OCI-LY1 (cell line): ENCODE results near the gene LMF1.

ENCODE experiments used
- CTCF ChIP-seq: fragments of 200-600 bp; sonication (generic), shearing (Covaris generic); IDR thresholded peaks from 2 replicates; pipeline ENCODE4 v1.5.1; 2017; ENCODE audit warnings: mild to moderate bottlenecking, antibody characterized with exemption, low read length, moderate library complexity, mixed read lengths
- EZH2 ChIP-seq: fragments of 200-600 bp; sonication (generic), shearing (Covaris generic); IDR thresholded peaks from 2 replicates; pipeline ENCODE4 v1.8.0; 2017; ENCODE audit warnings: borderline replicate concordance, mixed run types, mild to moderate bottlenecking, antibody characterized with exemption, low read length, moderate library complexity, mixed read lengths

GRCh38 chr16:945271-946047, 25.3 kb downstream of the LMF1 start:
- no peak for TF ChIP-seq CTCF
- TF ChIP-seq EZH2: no peak
